Thyroid gland (tissue), 4 donors: ENCODE results near the gene CHL1. TPM values are rescaled to one million over a fixed set of nuclear protein-coding genes. Genes with fewer than 3 reads are reported as not detected.

Experiments
- DNase-seq, 2 donors: peaks; one replicate each; pipeline ENCODE4 v3.0.0-alpha.2; 2019
- H3K27ac ChIP-seq, 3 donors: fragments of 200-600 bp; sonication (generic); 1 replicate in 2 of 3; 2 replicates in 1 of 3; pipeline ENCODE4 v1.5.1; 2016 to 2019; ENCODE audit warnings: mild to moderate bottlenecking in 1 of 3, moderate library complexity in 1 of 3
- H3K27me3 ChIP-seq: fragments of 200-600 bp; sonication (generic); one replicate; pipeline ENCODE4 v1.5.1; 2019
- H3K36me3 ChIP-seq, 2 donors: fragments of 200-600 bp; sonication (generic); one replicate each; pipeline ENCODE4 v1.5.1; 2016 to 2019
- H3K4me1 ChIP-seq, 2 donors: fragments of 200-600 bp; sonication (generic); one replicate each; pipeline ENCODE4 v1.5.1; 2017 to 2019
- H3K4me3 ChIP-seq, 3 donors: fragments of 200-600 bp; sonication (generic); replicated peaks in 1 of 3; 1 replicate in 2 of 3; 2 replicates in 1 of 3; pipeline ENCODE4 v1.5.1; 2016; ENCODE audit warnings: mild to moderate bottlenecking in 1 of 3
- H3K9me3 ChIP-seq: fragments of 200-600 bp; sonication (generic); one replicate; pipeline ENCODE4 v1.5.1; 2017
- POLR2A ChIP-seq, 2 donors: fragments of 450-650 bp; IDR thresholded peaks; one replicate each; pipeline ENCODE4 v1.6.1; 2017; ENCODE audit warnings: antibody characterized with exemption in 2 of 2, mild to moderate bottlenecking in 2 of 2, moderate library complexity in 1 of 2
- WGBS, 2 donors: methylation state at CpG; one replicate each; pipeline ENCODE4 v1.1.5; 2017; 5-methylcytosine and 5-hydroxymethylcytosine counted together
- intact Hi-C: fragments of 100-400 bp; cut with DNase I; formaldehyde crosslinking; loops from one replicate; pipeline ENCODE4 v1.15.1; 2023
- total RNA-seq, 4 donors: library from RNA; depleted of rRNA; stranded (reverse); fragments of >200 nt; gene quantifications; one replicate each; pipeline ENCODE4 v1.2.3, GENCODE V29; 2016
- TF ChIP-seq, protein P1 (sequence below), 6 experiments: fragments of 200-600 bp in 3 of 6; fragments of 450-650 bp in 3 of 6; sonication (generic) in 3 of 6; IDR thresholded peaks; one replicate each; pipeline ENCODE4 v1.5.1; 2016 to 2019; ENCODE audit warnings: antibody characterized with exemption in 6 of 6, mild to moderate bottlenecking in 2 of 6, inconsistent platforms in 1 of 6, moderate library complexity in 1 of 6

The CHL1 gene
- total RNA-seq, 4 donors from 2014 or later, result 3.1 to 5.0 (median 4.3) TPM

DNA sequence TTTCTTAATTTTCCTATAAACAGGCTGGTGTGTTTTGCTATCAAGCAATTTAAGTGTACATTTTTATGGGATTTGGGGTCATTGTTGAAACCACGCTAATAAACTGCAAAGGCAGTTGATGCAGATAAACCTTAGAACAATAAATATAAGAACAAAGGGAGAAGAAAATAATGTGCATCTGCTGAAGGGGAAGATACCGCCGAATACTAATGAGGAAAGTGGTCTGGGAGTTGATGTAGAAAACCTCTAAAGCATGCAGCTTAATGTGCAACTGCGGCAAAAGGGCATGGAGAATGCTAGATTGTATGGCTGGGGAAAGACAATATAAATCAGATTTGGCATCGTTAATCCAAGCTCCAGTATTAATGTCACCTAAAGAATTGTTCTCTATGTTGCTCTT lies 29.8 kb upstream of the CHL1 start:
- no peak overlapping the region for H3K4me3 ChIP-seq
- TF ChIP-seq POLR2A (IDR thresholded peaks at IDR 0.05), result no peak
- TF ChIP-seq, protein P1, sequence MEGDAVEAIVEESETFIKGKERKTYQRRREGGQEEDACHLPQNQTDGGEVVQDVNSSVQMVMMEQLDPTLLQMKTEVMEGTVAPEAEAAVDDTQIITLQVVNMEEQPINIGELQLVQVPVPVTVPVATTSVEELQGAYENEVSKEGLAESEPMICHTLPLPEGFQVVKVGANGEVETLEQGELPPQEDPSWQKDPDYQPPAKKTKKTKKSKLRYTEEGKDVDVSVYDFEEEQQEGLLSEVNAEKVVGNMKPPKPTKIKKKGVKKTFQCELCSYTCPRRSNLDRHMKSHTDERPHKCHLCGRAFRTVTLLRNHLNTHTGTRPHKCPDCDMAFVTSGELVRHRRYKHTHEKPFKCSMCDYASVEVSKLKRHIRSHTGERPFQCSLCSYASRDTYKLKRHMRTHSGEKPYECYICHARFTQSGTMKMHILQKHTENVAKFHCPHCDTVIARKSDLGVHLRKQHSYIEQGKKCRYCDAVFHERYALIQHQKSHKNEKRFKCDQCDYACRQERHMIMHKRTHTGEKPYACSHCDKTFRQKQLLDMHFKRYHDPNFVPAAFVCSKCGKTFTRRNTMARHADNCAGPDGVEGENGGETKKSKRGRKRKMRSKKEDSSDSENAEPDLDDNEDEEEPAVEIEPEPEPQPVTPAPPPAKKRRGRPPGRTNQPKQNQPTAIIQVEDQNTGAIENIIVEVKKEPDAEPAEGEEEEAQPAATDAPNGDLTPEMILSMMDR (IDR thresholded peaks at IDR 0.05), result no peak
- H3K36me3 ChIP-seq, result no peaks in the 10 kb centered on the region
- intact Hi-C loops, result no loop called here
- H3K4me1 ChIP-seq, result no peaks in the 10 kb centered on the region
- WGBS, 2 donors, result 90% methylated on average over 5 of the region's 5 CpGs
- H3K27ac ChIP-seq, result no peak overlapping the region
- no peak for DNase-seq
- no peaks in the 10 kb centered on the region for H3K27me3 ChIP-seq
- no peaks in the 10 kb centered on the region for H3K9me3 ChIP-seq

DNA sequence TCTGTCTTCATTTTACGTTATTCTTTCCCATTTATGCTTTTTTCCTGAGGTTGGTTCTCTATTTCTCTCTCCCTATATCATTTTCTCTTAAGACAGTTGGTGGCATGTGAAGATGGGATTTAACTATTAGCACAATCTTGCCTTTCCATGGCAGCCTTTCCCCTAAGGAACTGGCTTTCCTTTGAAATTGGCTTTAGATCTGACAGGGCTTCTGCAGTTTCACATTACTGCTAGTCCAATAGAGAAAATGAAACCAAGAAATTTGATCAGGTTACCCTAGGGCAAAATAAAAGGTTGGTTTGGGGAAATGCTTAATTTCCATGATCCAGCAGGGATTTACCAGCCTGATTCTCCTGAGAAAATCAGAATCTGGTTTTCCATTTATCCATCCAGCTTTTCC lies 22.7 kb upstream of the CHL1 start:
- no peaks in the 10 kb centered on the region for H3K9me3 ChIP-seq
- no peaks in the 10 kb centered on the region for H3K27me3 ChIP-seq
- no peaks in the 10 kb centered on the region for H3K4me1 ChIP-seq
- DNase-seq, result no peak
- H3K27ac ChIP-seq, result no peak overlapping the region
- intact Hi-C loops, result no loop called here
- TF ChIP-seq POLR2A (IDR thresholded peaks at IDR 0.05), result no peak
- TF ChIP-seq, protein P1 (IDR thresholded peaks at IDR 0.05), result no peak
- 53 to 60% methylated on average over 1 of the region's 1 CpG for WGBS, 2 donors
- H3K4me3 ChIP-seq, result no peak overlapping the region
- no peaks in the 10 kb centered on the region for H3K36me3 ChIP-seq

DNA sequence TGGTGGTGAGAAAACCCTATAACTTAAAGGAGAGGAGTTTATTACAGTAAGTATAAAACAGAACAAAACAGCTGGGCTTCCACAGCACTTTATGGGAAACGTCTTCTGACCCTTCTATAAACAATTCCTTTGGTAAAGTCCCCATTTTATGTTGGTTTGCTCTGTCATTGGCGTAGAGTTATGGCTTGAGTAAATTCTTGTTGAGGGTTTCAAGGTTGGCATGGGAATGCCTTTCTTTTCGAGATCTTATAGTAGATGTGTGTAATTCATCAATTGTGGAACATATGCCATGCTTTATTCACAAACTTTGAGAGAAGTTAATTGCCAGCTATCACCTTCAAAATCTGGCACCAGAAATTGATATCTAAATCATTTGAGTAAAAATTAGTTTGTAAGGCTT lies 11.6 kb upstream of the CHL1 start:
- intact Hi-C loops, result no loop called here
- TF ChIP-seq POLR2A (IDR thresholded peaks at IDR 0.05), result no peak
- TF ChIP-seq, protein P1 (IDR thresholded peaks at IDR 0.05), result no peak

DNA sequence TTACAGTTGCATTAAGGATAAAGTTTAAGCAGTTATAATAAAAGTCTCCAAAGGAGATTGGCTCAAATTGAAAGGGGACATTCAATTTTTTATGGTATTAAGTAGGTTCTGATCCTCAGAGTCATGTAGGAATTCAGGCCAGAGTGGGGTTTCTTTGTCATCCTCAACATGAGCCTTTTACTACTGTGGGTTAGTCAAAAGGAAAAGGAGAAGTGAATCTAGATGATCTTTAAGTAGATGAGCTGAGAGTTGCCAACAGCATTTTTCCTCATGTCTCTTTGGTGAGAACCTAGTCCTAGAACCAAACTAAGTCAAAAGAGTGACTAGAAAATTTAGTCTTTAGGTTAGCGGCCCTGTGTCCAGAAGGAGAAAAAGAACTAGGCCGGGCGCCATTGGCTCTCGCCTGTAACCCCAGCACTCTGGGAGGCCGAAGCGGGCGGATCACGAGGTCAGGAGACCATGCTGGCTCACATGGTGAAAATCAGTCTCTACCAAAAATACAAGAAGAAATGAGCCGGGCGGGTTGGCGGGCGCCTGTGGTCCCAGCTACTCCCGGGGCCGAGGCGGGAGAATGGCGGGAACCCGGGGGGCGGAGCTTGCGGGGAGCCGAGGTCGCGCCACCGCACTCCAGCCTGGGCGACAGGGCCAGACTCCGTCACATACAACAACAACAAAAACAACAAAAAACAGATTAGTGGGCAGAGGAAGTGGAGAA lies 4.2 kb upstream of the CHL1 start:
- Histone ChIP-seq H3K36me3 (no peaks in the 10 kb centered on the region), H3K27ac (no peak overlapping the region), H3K4me1 (peaks cover 10 to 11% of the 10 kb centered on the region in 2 donors), H3K9me3 (no peaks in the 10 kb centered on the region), H3K4me3 (no peak overlapping the region), H3K27me3 (peaks cover 2% of the 10 kb centered on the region)
- TF ChIP-seq, protein P1 (IDR thresholded peaks at IDR 0.05), result no peak
- no peak for TF ChIP-seq POLR2A (IDR thresholded peaks at IDR 0.05)
- 88 to 89% methylated on average over 25 of the region's 25 CpGs for WGBS, 2 donors
- intact Hi-C loops, result no loop called here
- no peak for DNase-seq

More for the DNA sequence above, 11.6 kb upstream of the CHL1 start:
- Histone ChIP-seq H3K9me3 (no peaks in the 10 kb centered on the region), H3K36me3 (no peaks in the 10 kb centered on the region), H3K4me3 (no peak overlapping the region), H3K27me3 (no peaks in the 10 kb centered on the region), H3K4me1 (no peaks in the 10 kb centered on the region), H3K27ac (no peak overlapping the region)
- no peak for DNase-seq
- WGBS, 2 donors, result 69 to 77% methylated on average over 3 of the region's 3 CpGs

DNA sequence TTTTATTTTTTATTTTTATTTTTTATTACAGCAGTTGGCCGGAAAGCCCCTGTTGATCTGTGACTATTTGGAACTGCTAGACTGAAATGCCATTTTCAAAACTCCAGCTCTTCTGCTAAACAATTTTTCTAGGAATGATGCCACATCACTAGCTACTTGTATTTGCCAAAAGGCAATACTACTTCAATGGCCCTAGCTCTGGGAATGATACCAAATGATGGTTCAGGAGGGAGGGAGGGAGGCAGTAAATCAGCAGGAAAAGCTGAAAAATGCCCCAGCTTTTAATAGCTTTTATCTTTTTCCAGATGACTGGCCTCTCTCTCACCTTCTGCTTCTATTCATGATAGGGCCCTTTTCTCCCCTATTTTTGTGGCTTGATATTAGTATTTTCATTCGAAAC lies 2.6 kb upstream of the CHL1 start:
- Histone ChIP-seq H3K4me1 (peaks cover 10 to 20% of the 10 kb centered on the region in 2 donors), H3K27me3 (peaks cover 4% of the 10 kb centered on the region), H3K9me3 (no peaks in the 10 kb centered on the region), H3K27ac (no peak overlapping the region), H3K36me3 (no peaks in the 10 kb centered on the region), H3K4me3 (no peak overlapping the region)
- DNase-seq, result no peak
- WGBS, 2 donors, result 70% methylated on average over 2 of the region's 2 CpGs
- intact Hi-C loops, result no loop called here
- TF ChIP-seq, protein P1 (IDR thresholded peaks at IDR 0.05), result no peak
- TF ChIP-seq POLR2A (IDR thresholded peaks at IDR 0.05), result no peak
